ENCODE results near the gene MYL3.

- no peak for TF ChIP-seq EZH2phosphoT487 (IDR thresholded peaks at IDR 0.05; ENCODE audit: borderline replicate concordance, low read length)
- no peak for TF ChIP-seq CTCF (conservative IDR thresholded peaks at IDR 0.05; ENCODE audit: low read depth, low read length)
Observed at GRCh38 chr3:46833346-46834300, 29.6 kb downstream of the MYL3 start.
